ENCODE data around the gene FAM193A. TPM values are rescaled to one million over a fixed set of nuclear protein-coding genes. Genes with fewer than 3 reads are reported as not detected.

The FAM193A gene
- total and polyA plus RNA-seq, 2 experiments from 2014 or later: 12.0 to 22.9 TPM

GRCh38 chr4:2588259-2588658 is 51.8 kb downstream of the FAM193A start (continued):
- TF ChIP-seq, protein P1, sequence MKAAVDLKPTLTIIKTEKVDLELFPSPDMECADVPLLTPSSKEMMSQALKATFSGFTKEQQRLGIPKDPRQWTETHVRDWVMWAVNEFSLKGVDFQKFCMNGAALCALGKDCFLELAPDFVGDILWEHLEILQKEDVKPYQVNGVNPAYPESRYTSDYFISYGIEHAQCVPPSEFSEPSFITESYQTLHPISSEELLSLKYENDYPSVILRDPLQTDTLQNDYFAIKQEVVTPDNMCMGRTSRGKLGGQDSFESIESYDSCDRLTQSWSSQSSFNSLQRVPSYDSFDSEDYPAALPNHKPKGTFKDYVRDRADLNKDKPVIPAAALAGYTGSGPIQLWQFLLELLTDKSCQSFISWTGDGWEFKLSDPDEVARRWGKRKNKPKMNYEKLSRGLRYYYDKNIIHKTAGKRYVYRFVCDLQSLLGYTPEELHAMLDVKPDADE (IDR thresholded peaks at IDR 0.05): no peak
- TF ChIP-seq, protein P2, sequence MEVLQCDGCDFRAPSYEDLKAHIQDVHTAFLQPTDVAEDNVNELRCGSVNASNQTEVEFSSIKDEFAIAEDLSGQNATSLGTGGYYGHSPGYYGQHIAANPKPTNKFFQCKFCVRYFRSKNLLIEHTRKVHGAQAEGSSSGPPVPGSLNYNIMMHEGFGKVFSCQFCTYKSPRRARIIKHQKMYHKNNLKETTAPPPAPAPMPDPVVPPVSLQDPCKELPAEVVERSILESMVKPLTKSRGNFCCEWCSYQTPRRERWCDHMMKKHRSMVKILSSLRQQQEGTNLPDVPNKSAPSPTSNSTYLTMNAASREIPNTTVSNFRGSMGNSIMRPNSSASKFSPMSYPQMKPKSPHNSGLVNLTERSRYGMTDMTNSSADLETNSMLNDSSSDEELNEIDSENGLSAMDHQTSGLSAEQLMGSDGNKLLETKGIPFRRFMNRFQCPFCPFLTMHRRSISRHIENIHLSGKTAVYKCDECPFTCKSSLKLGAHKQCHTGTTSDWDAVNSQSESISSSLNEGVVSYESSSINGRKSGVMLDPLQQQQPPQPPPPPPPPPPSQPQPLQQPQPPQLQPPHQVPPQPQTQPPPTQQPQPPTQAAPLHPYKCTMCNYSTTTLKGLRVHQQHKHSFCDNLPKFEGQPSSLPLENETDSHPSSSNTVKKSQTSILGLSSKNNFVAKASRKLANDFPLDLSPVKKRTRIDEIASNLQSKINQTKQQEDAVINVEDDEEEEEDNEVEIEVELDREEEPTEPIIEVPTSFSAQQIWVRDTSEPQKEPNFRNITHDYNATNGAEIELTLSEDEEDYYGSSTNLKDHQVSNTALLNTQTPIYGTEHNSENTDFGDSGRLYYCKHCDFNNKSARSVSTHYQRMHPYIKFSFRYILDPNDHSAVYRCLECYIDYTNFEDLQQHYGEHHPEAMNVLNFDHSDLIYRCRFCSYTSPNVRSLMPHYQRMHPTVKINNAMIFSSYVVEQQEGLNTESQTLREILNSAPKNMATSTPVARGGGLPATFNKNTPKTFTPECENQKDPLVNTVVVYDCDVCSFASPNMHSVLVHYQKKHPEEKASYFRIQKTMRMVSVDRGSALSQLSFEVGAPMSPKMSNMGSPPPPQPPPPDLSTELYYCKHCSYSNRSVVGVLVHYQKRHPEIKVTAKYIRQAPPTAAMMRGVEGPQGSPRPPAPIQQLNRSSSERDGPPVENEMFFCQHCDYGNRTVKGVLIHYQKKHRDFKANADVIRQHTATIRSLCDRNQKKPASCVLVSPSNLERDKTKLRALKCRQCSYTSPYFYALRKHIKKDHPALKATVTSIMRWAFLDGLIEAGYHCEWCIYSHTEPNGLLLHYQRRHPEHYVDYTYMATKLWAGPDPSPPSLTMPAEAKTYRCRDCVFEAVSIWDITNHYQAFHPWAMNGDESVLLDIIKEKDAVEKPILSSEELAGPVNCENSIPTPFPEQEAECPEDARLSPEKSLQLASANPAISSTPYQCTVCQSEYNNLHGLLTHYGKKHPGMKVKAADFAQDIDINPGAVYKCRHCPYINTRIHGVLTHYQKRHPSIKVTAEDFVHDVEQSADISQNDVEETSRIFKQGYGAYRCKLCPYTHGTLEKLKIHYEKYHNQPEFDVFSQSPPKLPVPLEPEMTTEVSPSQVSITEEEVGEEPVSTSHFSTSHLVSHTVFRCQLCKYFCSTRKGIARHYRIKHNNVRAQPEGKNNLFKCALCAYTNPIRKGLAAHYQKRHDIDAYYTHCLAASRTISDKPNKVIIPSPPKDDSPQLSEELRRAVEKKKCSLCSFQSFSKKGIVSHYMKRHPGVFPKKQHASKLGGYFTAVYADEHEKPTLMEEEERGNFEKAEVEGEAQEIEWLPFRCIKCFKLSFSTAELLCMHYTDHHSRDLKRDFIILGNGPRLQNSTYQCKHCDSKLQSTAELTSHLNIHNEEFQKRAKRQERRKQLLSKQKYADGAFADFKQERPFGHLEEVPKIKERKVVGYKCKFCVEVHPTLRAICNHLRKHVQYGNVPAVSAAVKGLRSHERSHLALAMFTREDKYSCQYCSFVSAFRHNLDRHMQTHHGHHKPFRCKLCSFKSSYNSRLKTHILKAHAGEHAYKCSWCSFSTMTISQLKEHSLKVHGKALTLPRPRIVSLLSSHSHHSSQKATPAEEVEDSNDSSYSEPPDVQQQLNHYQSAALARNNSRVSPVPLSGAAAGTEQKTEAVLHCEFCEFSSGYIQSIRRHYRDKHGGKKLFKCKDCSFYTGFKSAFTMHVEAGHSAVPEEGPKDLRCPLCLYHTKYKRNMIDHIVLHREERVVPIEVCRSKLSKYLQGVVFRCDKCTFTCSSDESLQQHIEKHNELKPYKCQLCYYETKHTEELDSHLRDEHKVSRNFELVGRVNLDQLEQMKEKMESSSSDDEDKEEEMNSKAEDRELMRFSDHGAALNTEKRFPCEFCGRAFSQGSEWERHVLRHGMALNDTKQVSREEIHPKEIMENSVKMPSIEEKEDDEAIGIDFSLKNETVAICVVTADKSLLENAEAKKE (CRISPR knock-in tag; IDR thresholded peaks at IDR 0.05): no peak
- TF ChIP-seq EZH2phosphoT487 (IDR thresholded peaks at IDR 0.05; ENCODE audit: unreplicated experiment) (no peak), POLR2AphosphoS5 (IDR thresholded peaks at IDR 0.05; ENCODE audit: low read depth) (no peak), CREB1 (CRISPR knock-in tag; IDR thresholded peaks at IDR 0.05; ENCODE audit: low read depth) (no peak)

- Histone ChIP-seq H4K20me1 (replicated peaks; ENCODE audit: insufficient read depth) (peaks cover 68% of the 10 kb centered on the region), H3K4me2 (no peak overlapping the region), H3K36me3 (ENCODE audit: insufficient read depth) (no peaks in the 10 kb centered on the region), H3K27ac (ENCODE audit: low read depth) (peak overlapping the region; percentile 93), H3K4me3 (no peak overlapping the region), H3K27me3 (ENCODE audit: insufficient read depth) (no peaks in the 10 kb centered on the region), H3K79me2 (replicated peaks; ENCODE audit: insufficient read depth) (peaks cover 100% of the 10 kb centered on the region), H2AFZ (no peak overlapping the region), H3K9me2 (ENCODE audit: insufficient read depth) (no peaks in the 10 kb centered on the region), H3F3A (replicated peaks; ENCODE audit: low read depth) (peaks cover 12% of the 10 kb centered on the region), H3K4me1 (ENCODE audit: insufficient read depth) (peaks cover 55% of the 10 kb centered on the region)
- H3K27ac Mint-ChIP-seq: peak overlapping the region; percentile 53
- no peaks in the 10 kb centered on the region for H3K36me3 Mint-ChIP-seq (ENCODE audit: low read depth)
- no peaks in the 10 kb centered on the region for H3K9me3 Mint-ChIP-seq
- ATAC-seq (peak; percentile 76), DNase-seq (ENCODE audit: low spot score) (peak; percentile 67)
- peaks cover 7% of the 10 kb centered on the region for H3K27me3 Mint-ChIP-seq (ENCODE audit: insufficient read depth, low read depth, poor library complexity)
- H3K4me3 Mint-ChIP-seq: no peak overlapping the region
- H3K4me1 Mint-ChIP-seq: peaks cover 56% of the 10 kb centered on the region
- TF ChIP-seq EZH2phosphoT487 (IDR thresholded peaks at IDR 0.05; ENCODE audit: unreplicated experiment) (no peak), POLR2AphosphoS5 (IDR thresholded peaks at IDR 0.05; ENCODE audit: low read depth) (no peak), STAT1 (IDR thresholded peaks at IDR 0.05; ENCODE audit: unreplicated experiment) (no peak), JUNB (IDR thresholded peaks at IDR 0.05; ENCODE audit: unreplicated experiment) (no peak), NANOG (IDR thresholded peaks at IDR 0.05; ENCODE audit: borderline replicate concordance) (no peak), ZNF331 (CRISPR knock-in tag; IDR thresholded peaks at IDR 0.05; ENCODE audit: low read depth) (no peak), REST (IDR thresholded peaks at IDR 0.05; ENCODE audit: unreplicated experiment) (no peak), CREB1 (CRISPR knock-in tag; IDR thresholded peaks at IDR 0.05; ENCODE audit: low read depth) (no peak; the same call in 1 of the 2 replicates)
- TF ChIP-seq, protein P1 (IDR thresholded peaks at IDR 0.05): no peak
- TF ChIP-seq, protein P3, sequence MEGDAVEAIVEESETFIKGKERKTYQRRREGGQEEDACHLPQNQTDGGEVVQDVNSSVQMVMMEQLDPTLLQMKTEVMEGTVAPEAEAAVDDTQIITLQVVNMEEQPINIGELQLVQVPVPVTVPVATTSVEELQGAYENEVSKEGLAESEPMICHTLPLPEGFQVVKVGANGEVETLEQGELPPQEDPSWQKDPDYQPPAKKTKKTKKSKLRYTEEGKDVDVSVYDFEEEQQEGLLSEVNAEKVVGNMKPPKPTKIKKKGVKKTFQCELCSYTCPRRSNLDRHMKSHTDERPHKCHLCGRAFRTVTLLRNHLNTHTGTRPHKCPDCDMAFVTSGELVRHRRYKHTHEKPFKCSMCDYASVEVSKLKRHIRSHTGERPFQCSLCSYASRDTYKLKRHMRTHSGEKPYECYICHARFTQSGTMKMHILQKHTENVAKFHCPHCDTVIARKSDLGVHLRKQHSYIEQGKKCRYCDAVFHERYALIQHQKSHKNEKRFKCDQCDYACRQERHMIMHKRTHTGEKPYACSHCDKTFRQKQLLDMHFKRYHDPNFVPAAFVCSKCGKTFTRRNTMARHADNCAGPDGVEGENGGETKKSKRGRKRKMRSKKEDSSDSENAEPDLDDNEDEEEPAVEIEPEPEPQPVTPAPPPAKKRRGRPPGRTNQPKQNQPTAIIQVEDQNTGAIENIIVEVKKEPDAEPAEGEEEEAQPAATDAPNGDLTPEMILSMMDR (conservative IDR thresholded peaks at IDR 0.05; ENCODE audit: low read depth in 2 of 2): no peak; a peak in 1 of 4 replicates
Observed at GRCh38 chr4:2591189-2591588, 54.7 kb downstream of the FAM193A start.
